IPS-20b (cell line): Measurements from ENCODE around the gene SHISA9.

Experiments
- H3K27ac ChIP-seq: one replicate; pipeline ENCODE4 v1.5.1; 2013; ENCODE audit warnings: low read length
- H3K27me3 ChIP-seq: 2 replicates; pipeline ENCODE4 v1.6.1; 2013; ENCODE audit warnings: mild to moderate bottlenecking, low read length, inconsistent platforms; ENCODE audit not compliant: insufficient read depth
- H3K36me3 ChIP-seq: 2 replicates; pipeline ENCODE4 v1.6.1; 2013; ENCODE audit warnings: low read depth, mild to moderate bottlenecking, inconsistent platforms, low read length, moderate library complexity; ENCODE audit not compliant: insufficient read depth
- H3K4me1 ChIP-seq: 2 replicates; pipeline ENCODE4 v1.6.1; 2013; ENCODE audit warnings: mild to moderate bottlenecking, control low read depth, inconsistent platforms, low read length, moderate library complexity; ENCODE audit not compliant: insufficient read depth
- H3K4me3 ChIP-seq: 2 replicates; pipeline ENCODE4 v1.5.1; 2013; ENCODE audit warnings: mild to moderate bottlenecking, low read length, inconsistent platforms
- H3K9ac ChIP-seq: 2 replicates; pipeline ENCODE4 v1.6.1; 2013; ENCODE audit warnings: low read depth, mild to moderate bottlenecking, inconsistent platforms, low read length, moderate library complexity
- H3K9me3 ChIP-seq: 2 replicates; pipeline ENCODE4 v1.6.1; 2013; ENCODE audit warnings: mild to moderate bottlenecking, low read depth, low read length, inconsistent platforms; ENCODE audit not compliant: insufficient read depth

The SHISA9 gene

GRCh38 chr16:13104772-13105171, 203.4 kb downstream of the SHISA9 start:
- H3K9me3 ChIP-seq: peaks cover 8% of the 10 kb centered on the region
- no peaks in the 10 kb centered on the region for H3K27me3 ChIP-seq
- no peak overlapping the region for H3K27ac ChIP-seq
- no peaks in the 10 kb centered on the region for H3K36me3 ChIP-seq
- no peak overlapping the region for H3K9ac ChIP-seq
- no peak overlapping the region for H3K4me3 ChIP-seq
- H3K4me1 ChIP-seq: peaks cover 3% of the 10 kb centered on the region

DNA sequence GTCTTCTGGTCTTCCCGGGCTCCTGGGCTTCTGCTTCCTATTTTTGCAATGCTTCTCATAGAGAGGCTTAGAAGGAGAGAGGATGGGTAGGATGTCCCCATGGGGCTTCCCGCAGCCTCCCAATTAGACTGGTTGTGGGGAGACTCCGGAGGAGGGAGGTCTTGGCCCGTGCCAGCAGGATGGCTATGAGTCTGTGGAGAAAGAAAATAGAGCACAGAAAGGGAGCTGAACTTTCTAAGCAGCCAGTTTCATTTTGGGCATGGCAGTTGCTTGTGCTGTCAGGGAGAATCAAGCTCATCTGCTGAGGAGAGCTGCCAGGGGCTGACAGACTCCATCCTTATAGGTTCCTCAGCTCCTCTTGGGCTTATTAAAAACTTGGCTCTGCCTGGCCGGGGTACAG, 204.0 kb downstream of the SHISA9 start:
- Histone ChIP-seq H3K36me3 (no peaks in the 10 kb centered on the region), H3K9ac (no peak overlapping the region), H3K27ac (no peak overlapping the region), H3K4me1 (peaks cover 2% of the 10 kb centered on the region; the same call in 1 of the 2 replicates), H3K27me3 (no peaks in the 10 kb centered on the region), H3K4me3 (no peak overlapping the region), H3K9me3 (peaks cover 8% of the 10 kb centered on the region)

DNA sequence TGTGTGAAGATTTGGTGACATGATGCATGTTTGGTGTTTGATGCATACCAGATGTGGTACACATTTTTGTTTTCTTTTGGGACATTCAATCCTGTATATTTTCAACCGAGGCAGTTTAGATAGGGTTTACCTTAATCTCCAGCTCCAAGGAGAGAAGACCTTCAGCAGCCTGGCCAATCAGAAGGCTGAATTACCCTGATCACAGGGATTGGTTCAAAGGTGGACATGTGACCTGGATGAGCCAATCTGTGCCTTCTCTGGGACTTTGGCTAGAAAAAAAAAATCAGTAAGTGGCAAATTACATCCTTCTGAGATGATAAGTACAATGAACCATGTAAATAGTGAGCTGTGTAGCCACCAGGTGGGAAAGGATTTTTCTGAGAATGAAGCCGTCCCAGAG, 205.1 kb downstream of the SHISA9 start:
- no peaks in the 10 kb centered on the region for H3K36me3 ChIP-seq
- H3K4me1 ChIP-seq: peaks cover 5% of the 10 kb centered on the region; the same call in 1 of the 2 replicates
- H3K27me3 ChIP-seq: no peaks in the 10 kb centered on the region
- H3K4me3 ChIP-seq: no peak overlapping the region
- H3K9ac ChIP-seq: no peak overlapping the region
- peaks cover 8% of the 10 kb centered on the region for H3K9me3 ChIP-seq
- H3K27ac ChIP-seq: no peak overlapping the region

DNA sequence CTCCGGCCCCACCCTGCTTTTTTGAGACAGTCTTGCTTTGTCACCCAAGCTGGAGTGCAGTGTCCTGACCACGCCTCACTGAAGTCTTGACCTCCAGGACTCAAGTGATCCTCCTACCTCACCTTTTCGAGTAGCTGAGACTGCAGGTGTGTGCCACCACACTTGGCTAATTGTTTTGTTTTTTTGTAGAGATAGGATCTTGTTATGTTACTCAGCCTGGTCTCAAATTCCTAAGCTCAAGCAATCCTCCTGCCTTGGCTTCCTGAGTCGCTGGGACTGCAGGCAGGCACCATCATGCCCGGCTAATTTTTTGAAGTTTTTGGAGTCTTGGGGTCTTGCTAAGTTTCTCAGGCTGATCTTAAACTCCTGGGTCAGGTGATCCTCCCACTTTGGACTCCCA, 206.7 kb downstream of the SHISA9 start:
- Histone ChIP-seq H3K4me3 (no peak overlapping the region), H3K27ac (no peak overlapping the region), H3K4me1 (peaks cover 8% of the 10 kb centered on the region; the same call in 1 of the 2 replicates), H3K36me3 (no peaks in the 10 kb centered on the region), H3K27me3 (no peaks in the 10 kb centered on the region), H3K9me3 (peaks cover 8% of the 10 kb centered on the region), H3K9ac (no peak overlapping the region)

DNA sequence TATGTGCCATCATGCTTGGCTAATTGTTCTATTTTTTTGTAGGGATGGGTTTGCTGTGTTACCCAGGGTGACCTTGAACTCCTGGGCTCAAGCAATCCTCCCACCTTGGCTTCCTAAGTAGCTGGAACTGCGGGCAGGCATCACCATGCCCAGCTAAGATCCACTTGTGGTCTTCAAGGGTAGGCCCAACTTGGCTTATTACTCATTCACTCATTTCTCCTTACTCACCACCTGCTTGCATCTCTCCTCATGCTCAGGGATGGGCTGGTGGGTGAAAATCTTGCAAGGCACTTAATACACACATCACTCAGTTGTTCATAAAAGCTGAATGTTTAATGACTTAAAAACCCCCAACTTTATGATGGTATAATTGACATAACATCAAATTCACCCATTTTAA, 207.8 kb downstream of the SHISA9 start:
- Histone ChIP-seq H3K4me3 (no peak overlapping the region), H3K27ac (no peak overlapping the region), H3K9ac (no peak overlapping the region), H3K4me1 (peaks cover 12% of the 10 kb centered on the region; the same call in 1 of the 2 replicates), H3K36me3 (no peaks in the 10 kb centered on the region), H3K9me3 (peaks cover 3% of the 10 kb centered on the region), H3K27me3 (no peaks in the 10 kb centered on the region)

- Histone ChIP-seq H3K36me3 (no peaks in the 10 kb centered on the region), H3K27me3 (no peaks in the 10 kb centered on the region), H3K4me1 (peaks cover 12% of the 10 kb centered on the region; the same call in 1 of the 2 replicates), H3K9ac (no peak overlapping the region), H3K9me3 (peaks cover 3% of the 10 kb centered on the region), H3K27ac (no peak overlapping the region), H3K4me3 (no peak overlapping the region)
These were observed 208.9 kb downstream of the SHISA9 start for GRCh38 chr16:13110124-13110796.

DNA sequence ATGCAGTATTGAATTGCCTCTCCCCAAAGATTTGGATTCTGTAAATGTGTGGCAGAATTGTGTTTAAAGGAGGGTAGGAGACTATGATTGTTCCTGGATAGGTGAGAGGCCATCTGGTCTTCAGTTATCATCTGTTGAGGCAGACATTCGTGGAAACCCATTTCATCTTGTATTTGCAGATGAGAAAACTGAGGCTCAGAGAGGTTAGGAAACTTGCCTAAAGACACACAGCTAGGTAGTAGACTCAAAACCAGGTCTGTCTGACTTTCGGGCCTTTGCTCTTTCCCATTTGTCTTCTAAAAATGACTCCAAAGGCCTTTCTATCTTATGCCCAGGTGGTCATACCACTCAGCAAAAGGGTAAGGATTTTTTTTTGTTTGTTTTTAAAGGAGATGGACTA, 210.3 kb downstream of the SHISA9 start:
- no peak overlapping the region for H3K9ac ChIP-seq
- H3K36me3 ChIP-seq: no peaks in the 10 kb centered on the region
- H3K4me3 ChIP-seq: no peak overlapping the region
- H3K9me3 ChIP-seq: peaks cover 3% of the 10 kb centered on the region
- no peak overlapping the region for H3K27ac ChIP-seq
- peaks cover 12% of the 10 kb centered on the region; the same call in 1 of the 2 replicates for H3K4me1 ChIP-seq
- H3K27me3 ChIP-seq: no peaks in the 10 kb centered on the region

- no peaks in the 10 kb centered on the region for H3K27me3 ChIP-seq
- H3K4me1 ChIP-seq: peaks cover 15% of the 10 kb centered on the region
- no peaks in the 10 kb centered on the region for H3K36me3 ChIP-seq
- H3K9ac ChIP-seq: no peak overlapping the region
- H3K9me3 ChIP-seq: peaks cover 3% of the 10 kb centered on the region
- no peak overlapping the region for H3K27ac ChIP-seq
- no peak overlapping the region for H3K4me3 ChIP-seq
These were observed 212.3 kb downstream of the SHISA9 start for GRCh38 chr16:13113741-13114140.

GRCh38 chr16:13118091-13118490, 216.7 kb downstream of the SHISA9 start:
- H3K27ac ChIP-seq: no peak overlapping the region
- H3K27me3 ChIP-seq: no peaks in the 10 kb centered on the region
- peaks cover 25% of the 10 kb centered on the region for H3K4me1 ChIP-seq
- no peak overlapping the region for H3K4me3 ChIP-seq
- H3K36me3 ChIP-seq: no peaks in the 10 kb centered on the region
- no peak overlapping the region for H3K9ac ChIP-seq
- H3K9me3 ChIP-seq: peaks cover 3% of the 10 kb centered on the region

DNA sequence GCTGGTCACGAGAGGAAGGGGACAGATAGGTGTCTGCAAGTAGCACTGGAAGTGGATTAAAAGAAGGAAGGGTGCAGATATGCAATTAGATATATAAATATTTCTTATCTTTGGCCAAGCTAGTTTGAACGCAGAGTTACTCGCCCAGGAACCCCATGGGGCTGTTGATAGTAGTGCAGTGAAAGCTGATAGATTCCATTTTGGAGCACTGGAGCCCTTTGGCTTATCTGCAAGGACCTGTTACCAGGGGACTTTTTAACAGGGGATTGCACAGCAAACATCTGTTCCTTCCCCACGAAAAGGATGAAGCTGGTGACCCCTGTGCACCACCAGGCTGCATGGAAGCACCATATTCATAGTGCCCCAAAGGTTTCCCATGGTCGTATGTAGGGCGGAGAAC, 218.7 kb downstream of the SHISA9 start:
- no peak overlapping the region for H3K27ac ChIP-seq
- H3K4me3 ChIP-seq: no peak overlapping the region
- H3K27me3 ChIP-seq: no peaks in the 10 kb centered on the region
- H3K4me1 ChIP-seq: peaks cover 21% of the 10 kb centered on the region
- peaks cover 4% of the 10 kb centered on the region; the same call in 1 of the 2 replicates for H3K9me3 ChIP-seq
- no peak overlapping the region for H3K9ac ChIP-seq
- H3K36me3 ChIP-seq: no peaks in the 10 kb centered on the region

DNA sequence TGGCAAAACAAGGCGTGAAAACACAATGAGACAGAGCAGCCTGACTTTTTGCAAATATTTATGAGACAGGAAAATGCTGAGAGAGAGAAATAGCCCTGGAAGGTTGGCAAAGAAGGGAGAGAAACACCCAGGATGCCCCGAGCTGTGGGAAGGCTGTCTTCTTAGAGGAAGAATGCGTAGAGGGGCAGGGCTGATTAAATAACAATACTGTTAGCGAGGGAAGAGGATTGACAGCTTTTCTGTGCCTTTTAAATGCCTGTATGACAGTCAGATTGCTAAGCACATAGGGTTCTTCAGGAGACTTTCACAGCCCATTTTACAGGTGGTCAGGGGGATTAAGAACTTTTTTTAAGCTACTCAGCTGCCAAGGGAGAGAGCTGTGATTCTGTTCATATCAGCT, 219.2 kb downstream of the SHISA9 start:
- Histone ChIP-seq H3K9ac (no peak overlapping the region), H3K27ac (no peak overlapping the region), H3K27me3 (no peaks in the 10 kb centered on the region), H3K9me3 (peaks cover 9% of the 10 kb centered on the region; the same call in 1 of the 2 replicates), H3K4me3 (no peak overlapping the region), H3K4me1 (peaks cover 21% of the 10 kb centered on the region), H3K36me3 (no peaks in the 10 kb centered on the region)

DNA sequence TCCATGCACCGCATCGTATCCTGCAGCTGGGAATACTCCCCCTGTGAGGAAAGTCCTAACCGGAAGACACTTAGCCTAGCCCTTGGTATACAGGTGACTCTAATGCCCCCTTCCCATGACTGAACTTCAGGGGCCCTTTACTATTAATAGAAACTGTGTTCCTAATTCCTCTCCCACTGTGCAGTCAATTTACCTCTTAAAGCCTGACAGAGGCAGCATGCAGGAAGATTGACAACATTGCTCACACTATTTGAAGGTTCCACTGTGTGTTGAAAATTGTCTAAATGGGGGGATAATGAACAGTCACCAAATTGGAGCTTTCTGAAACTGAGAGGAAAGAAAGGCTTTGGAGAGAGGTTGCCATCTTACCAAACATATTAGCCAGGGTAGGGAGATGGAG, 222.6 kb downstream of the SHISA9 start:
- no peak overlapping the region for H3K4me3 ChIP-seq
- H3K27me3 ChIP-seq: no peaks in the 10 kb centered on the region
- no peaks in the 10 kb centered on the region for H3K36me3 ChIP-seq
- H3K27ac ChIP-seq: no peak overlapping the region
- no peak overlapping the region for H3K9ac ChIP-seq
- peaks cover 9% of the 10 kb centered on the region; the same call in 1 of the 2 replicates for H3K9me3 ChIP-seq
- H3K4me1 ChIP-seq: peaks cover 17% of the 10 kb centered on the region; the same call in 1 of the 2 replicates
